Germinal center (tissue), 1 donor: ENCODE measurements around the gene GPR161.

Experiments used
- DNase-seq: peaks from one replicate; pipeline ENCODE4 v3.0.0; 2012; ENCODE audit warnings: mixed read lengths, low spot score

The GPR161 gene

GRCh38 chr1:168105846-168106245 is 30.9 kb downstream of the GPR161 start:
- no peak for DNase-seq

GRCh38 chr1:168104535-168104934 is 32.2 kb downstream of the GPR161 start:
- DNase-seq, result no peak

- no peak for DNase-seq
These were observed 34.2 kb downstream of the GPR161 start for GRCh38 chr1:168102487-168102886.

GRCh38 chr1:168101336-168101735 is 35.4 kb downstream of the GPR161 start:
- no peak for DNase-seq

- DNase-seq, result no peak
These were observed 36.3 kb downstream of the GPR161 start for GRCh38 chr1:168100315-168101002.

GRCh38 chr1:168099337-168099801 is 37.4 kb downstream of the GPR161 start:
- DNase-seq, result no peak

GRCh38 chr1:168098534-168099320 is 38.0 kb downstream of the GPR161 start:
- no peak for DNase-seq

GRCh38 chr1:168097921-168098528 is 38.7 kb downstream of the GPR161 start:
- no peak for DNase-seq

- no peak for DNase-seq
These were observed 40.2 kb downstream of the GPR161 start for GRCh38 chr1:168096296-168097165.

GRCh38 chr1:168095476-168095875 is 41.3 kb downstream of the GPR161 start:
- no peak for DNase-seq

GRCh38 chr1:168093616-168094015 is 43.1 kb downstream of the GPR161 start:
- no peak for DNase-seq

- DNase-seq, result no peak
These were observed 44.0 kb downstream of the GPR161 start for GRCh38 chr1:168092566-168093355.

- no peak for DNase-seq
These were observed 44.8 kb downstream of the GPR161 start for GRCh38 chr1:168091720-168092550.

- DNase-seq, result no peak
These were observed 45.7 kb downstream of the GPR161 start for GRCh38 chr1:168091063-168091462.

- DNase-seq, result no peak
These were observed 46.3 kb downstream of the GPR161 start for GRCh38 chr1:168090395-168090794.

- no peak for DNase-seq
These were observed 46.8 kb downstream of the GPR161 start for GRCh38 chr1:168089979-168090337.

- no peak for DNase-seq
These were observed 47.3 kb downstream of the GPR161 start for GRCh38 chr1:168089326-168089978.

GRCh38 chr1:168088511-168089325 is 48.0 kb downstream of the GPR161 start:
- DNase-seq, result no peak

- DNase-seq, result no peak
These were observed 49.0 kb downstream of the GPR161 start for GRCh38 chr1:168087696-168088095.
